Right ventricle myocardium superior (tissue), 1 donor: ENCODE measurements around the gene NKX6-2. TPM values are rescaled to one million over a fixed set of nuclear protein-coding genes. Genes with fewer than 3 reads are reported as not detected.

Experiments
- ATAC-seq: fragments of 200-7000 bp; cut with Tn5 transposase; one replicate; pipeline ENCODE4 v1.9.1; 2020; ENCODE audit warnings: mild to moderate bottlenecking; ENCODE audit not compliant: poor library complexity
- DNase-seq: peaks from one replicate; pipeline ENCODE4 v3.0.0-alpha.2; 2020
- intact Hi-C: fragments of 100-400 bp; cut with DNase I; formaldehyde crosslinking; loops from one replicate; pipeline ENCODE4 v1.11.2; 2022
- total RNA-seq: library from RNA; stranded (reverse); fragmentation: NEBNext Ultra II Directional; extraction: Animal tissue kit (Norgen Biotek cat#: 25700); gene quantifications from one replicate; pipeline ENCODE4 v1.2.1, GENCODE V29; 2021
- donor health status: DM: no; HTN: yes; CAD: no; lungs with severe emphysema.

The NKX6-2 gene
- total RNA-seq, 1 donor from 2014 or later: not detected

- intact Hi-C loops: no loop called here
- no peak for ATAC-seq
- DNase-seq: no peak
These were observed 28.5 kb upstream of the NKX6-2 start for GRCh38 chr10:132814469-132814856.

- DNase-seq (peak; percentile 26), ATAC-seq (no peak)
These were observed 27.9 kb upstream of the NKX6-2 start for GRCh38 chr10:132813560-132814468.

DNA sequence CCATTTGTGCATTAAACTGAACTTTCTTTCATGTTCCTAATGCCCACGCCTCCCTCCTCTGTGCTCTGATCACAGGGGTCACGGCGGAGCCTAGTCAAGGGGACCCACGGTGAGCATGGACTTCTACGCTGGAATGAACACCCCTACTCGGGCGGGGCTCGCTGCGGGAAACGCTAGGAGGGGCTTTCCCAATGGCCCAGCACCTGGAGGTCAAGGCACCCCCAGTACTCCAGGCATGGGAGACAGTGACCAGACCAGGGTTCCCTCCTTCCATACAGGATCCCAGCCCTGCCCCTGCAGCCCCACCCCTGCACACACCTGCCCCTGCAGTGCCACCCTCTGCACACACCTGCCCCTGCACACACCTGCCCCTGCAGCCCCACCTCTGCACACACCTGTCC, 27.1 kb upstream of the NKX6-2 start:
- DNase-seq (peak; percentile 20), ATAC-seq (no peak)
- intact Hi-C loops: no loop called here

More at GRCh38 chr10:132813560-132814468, 27.9 kb upstream of the NKX6-2 start:
- intact Hi-C loops: no loop called here

GRCh38 chr10:132812520-132812919, 26.6 kb upstream of the NKX6-2 start:
- intact Hi-C loops: no loop called here
- ATAC-seq: no peak

DNA sequence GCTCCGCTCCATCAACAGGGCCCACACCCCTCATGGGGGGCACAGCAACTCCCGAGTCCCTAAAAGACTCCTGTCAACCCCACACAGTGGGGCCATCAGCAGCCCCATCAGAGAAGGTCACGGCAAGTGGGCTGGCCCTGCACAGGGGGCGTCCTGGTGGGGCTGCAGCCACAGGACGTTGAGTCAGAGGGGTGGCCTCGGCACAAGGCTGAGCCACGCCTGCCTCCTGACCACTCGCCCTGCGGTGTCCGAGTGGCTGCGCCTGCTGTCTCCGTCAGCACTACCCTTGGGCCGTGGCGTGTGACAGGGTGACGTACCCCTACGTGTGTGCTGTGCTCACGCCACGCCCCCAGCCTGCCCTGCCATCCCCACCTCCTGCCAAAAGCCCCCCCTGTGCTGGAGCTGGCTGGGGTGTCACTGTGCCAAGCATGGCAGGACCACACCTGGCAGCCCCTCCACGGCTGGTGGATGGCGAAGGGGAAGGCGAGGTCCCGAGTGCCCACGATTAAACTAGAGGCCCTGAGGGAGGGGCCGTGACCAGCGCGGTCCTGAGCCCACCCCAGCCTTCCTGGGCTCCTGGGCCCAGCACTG, 26.0 kb upstream of the NKX6-2 start:
- ATAC-seq: no peak
- DNase-seq: peak; percentile 36
- intact Hi-C loops: no loop called here

More at GRCh38 chr10:132812520-132812919, 26.6 kb upstream of the NKX6-2 start:
- DNase-seq: peak; percentile 6

GRCh38 chr10:132810807-132811700, 25.1 kb upstream of the NKX6-2 start:
- peak; percentile 19 for DNase-seq
- intact Hi-C loops: no loop called here
- no peak for ATAC-seq

DNA sequence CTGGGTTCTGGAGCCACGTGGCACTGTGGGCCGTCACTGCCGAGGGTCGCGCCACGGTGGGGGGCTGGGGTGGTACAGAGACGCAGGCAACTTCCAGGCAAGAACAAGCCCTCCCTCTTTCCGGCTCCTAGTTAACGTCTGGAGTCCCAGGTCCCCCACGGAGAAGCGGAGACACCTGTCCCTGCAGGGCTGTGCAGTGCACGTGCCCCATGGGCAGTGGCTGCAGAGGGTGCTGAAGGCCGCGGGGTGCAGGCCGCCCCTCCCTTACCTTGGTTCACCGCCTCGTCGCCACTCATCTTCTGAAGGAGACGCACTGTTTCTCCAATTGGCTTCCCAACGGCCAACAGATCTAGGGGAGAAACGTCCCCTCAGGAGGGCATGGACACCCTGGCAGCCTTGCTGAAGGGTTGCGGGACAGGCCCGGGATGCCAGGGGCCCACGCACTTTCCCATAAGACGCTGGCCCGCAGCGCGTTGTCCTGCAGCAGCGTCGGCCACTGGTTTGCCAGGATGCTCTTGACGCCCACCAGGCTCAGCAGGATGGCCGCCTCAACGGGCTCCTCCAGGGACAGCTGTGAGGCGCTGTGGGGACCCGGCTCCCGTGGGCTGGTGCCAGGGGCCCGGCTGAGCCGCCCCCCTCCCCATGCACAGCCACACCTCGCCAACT, 24.3 kb upstream of the NKX6-2 start:
- DNase-seq: peak; percentile 10
- intact Hi-C loops: no loop called here
- no peak for ATAC-seq

GRCh38 chr10:132809232-132810140, 23.5 kb upstream of the NKX6-2 start:
- DNase-seq (peak; percentile 36), ATAC-seq (no peak)
- intact Hi-C loops: no loop called here

- peak; percentile 34 for DNase-seq
These were observed 22.7 kb upstream of the NKX6-2 start for GRCh38 chr10:132808383-132809231.

GRCh38 chr10:132807621-132808049, 21.7 kb upstream of the NKX6-2 start:
- DNase-seq (peak; percentile 25), ATAC-seq (no peak)
- intact Hi-C loops: no loop called here

More at GRCh38 chr10:132808383-132809231, 22.7 kb upstream of the NKX6-2 start:
- ATAC-seq: no peak
- intact Hi-C loops: no loop called here

DNA sequence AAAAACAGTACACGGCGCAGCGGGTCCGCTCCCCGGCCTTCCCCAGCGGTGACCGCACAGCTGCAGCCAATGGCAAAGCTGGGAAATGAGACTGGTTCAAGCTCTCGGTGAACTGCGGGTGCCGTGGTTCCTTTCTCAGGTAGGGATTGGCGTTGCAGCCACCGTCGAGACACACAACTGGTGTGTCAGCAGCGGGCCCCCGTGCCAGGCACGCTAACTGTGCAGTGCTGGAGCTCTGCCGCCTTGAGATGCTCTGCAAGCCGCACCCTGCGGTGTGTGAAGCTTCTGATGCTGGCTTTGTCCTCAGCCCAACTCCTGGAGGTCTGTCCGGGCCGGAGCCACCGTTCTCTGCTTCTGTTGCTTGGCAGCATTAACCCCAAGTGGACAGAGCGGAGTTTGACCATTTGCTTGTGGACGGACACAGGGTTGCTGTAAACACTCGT, 20.6 kb upstream of the NKX6-2 start:
- no peak for ATAC-seq
- intact Hi-C loops: no loop called here
- peak; percentile 36 for DNase-seq

- ATAC-seq: no peak
- intact Hi-C loops: no loop called here
- no peak for DNase-seq
These were observed 20.2 kb upstream of the NKX6-2 start for GRCh38 chr10:132806110-132806509.

GRCh38 chr10:132805599-132805998, 19.7 kb upstream of the NKX6-2 start:
- DNase-seq (no peak), ATAC-seq (no peak)
- intact Hi-C loops: no loop called here

DNA sequence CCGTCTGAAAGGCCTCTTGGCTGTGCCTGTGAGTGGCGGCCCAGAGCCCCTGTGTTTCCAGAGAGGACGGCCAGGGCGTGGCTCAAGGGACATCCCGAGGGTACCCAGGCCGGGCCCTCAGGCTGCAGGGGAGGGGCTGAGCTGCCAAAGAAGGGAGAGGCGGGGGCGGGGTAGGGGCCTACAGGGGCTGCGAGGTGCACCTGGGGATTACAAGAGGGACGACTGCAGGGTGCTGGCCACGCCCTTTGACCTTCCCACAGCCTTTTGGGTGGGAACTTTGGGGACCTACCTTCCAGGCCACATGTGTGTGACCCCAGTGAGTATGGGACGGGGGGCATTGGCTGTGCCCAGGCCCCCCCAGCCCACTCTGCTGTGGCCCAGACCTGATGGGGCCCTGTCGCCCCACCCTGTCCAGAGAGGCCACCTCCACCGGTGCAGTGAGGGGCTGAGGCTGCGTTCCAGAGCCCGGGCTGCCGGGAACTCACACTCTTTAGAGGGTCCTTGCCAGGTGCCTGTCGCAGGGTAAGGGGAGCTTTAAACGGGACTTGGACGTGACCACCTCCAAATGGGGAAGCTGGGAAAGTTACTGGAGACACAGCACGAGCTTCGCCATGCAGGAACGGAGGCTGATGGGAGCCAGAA, 19.0 kb upstream of the NKX6-2 start:
- DNase-seq (no peak), ATAC-seq (no peak)
- intact Hi-C loops: no loop called here

DNA sequence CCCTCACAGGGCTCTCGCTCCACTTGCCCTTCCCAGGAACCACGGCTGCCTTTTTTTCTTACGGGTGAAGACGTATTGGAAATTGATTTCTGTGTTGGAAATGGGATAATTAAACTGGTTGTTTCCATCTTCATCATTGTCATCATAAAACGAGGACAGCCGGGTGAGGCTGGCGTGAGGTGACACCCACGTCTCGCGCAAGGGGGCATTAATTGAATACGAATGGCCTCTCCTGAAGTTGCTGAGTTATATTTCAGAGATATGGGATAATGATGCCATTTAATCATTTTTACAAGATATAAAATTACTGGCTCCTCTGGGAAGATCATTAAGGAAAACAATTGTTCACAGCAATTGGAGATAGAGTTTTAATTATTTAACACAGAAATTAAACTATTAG, 18.3 kb upstream of the NKX6-2 start:
- no peak for DNase-seq
- ATAC-seq: no peak

More for the DNA sequence above, 18.3 kb upstream of the NKX6-2 start:
- intact Hi-C loops: no loop called here
